ENCODE measurements around the gene CANX. TPM values are rescaled to one million over a fixed set of nuclear protein-coding genes. Genes with fewer than 3 reads are reported as not detected.
A peak's percentile ranks its signal among the peaks of the same experiment; 100 is the strongest.

Gene CANX
- total and polyA plus RNA-seq, 9 of the 15 experiments (the other 6 are each of a cell fraction or from before 2014, with no cell fraction given) = 155 to 893 (median 589) TPM

GRCh38 chr5:179697993-179698934, 503 bp upstream of the CANX start (continued):
- no peak for TF ChIP-seq ELF4 (CRISPR knock-in tag; IDR thresholded peaks at IDR 0.05)
- no peak for TF ChIP-seq EZH2 (IDR thresholded peaks at IDR 0.05; ENCODE audit: borderline replicate concordance, low read depth, low read length)
- TF ChIP-seq PATZ1 (CRISPR knock-in tag; IDR thresholded peaks at IDR 0.05; ENCODE audit: borderline replicate concordance) = no peak
- peak in 1 of 2 experiments; percentile 66; a peak in 1 of 4 replicates for TF ChIP-seq SIN3A (IDR thresholded peaks at IDR 0.05; ENCODE audit: borderline replicate concordance in 2 of 2, control insufficient read depth in 1 of 2, low read depth in 2 of 2, low read length in 2 of 2)
- TF ChIP-seq RNF2 (IDR thresholded peaks at IDR 0.05) = peak; percentile 18; the same call in 1 of the 2 replicates
- no peak for TF ChIP-seq ZKSCAN8 (CRISPR knock-in tag; IDR thresholded peaks at IDR 0.05)
- peak; percentile 87 for TF ChIP-seq SUPT5H (IDR thresholded peaks at IDR 0.05)
- no peak for TF ChIP-seq MCM2 (IDR thresholded peaks at IDR 0.05; ENCODE audit: low read depth)
- TF ChIP-seq ZNF212 (CRISPR knock-in tag; IDR thresholded peaks at IDR 0.05) = no peak
- TF ChIP-seq TFAM (CRISPR knock-in tag; conservative IDR thresholded peaks at IDR 0.05) = no peak
- no peak for TF ChIP-seq POLR3G (IDR thresholded peaks at IDR 0.05; ENCODE audit: extremely low read depth, insufficient read length, insufficient replicate concordance)
- TF ChIP-seq ZBTB17 (CRISPR knock-in tag; IDR thresholded peaks at IDR 0.05) = peak; percentile 56; the same call in 1 of the 2 replicates
- TF ChIP-seq SMAD3 (CRISPR knock-in tag; conservative IDR thresholded peaks at IDR 0.05) = 0 out of 2 replicates have a peak, but pooled peaks have one; percentile 35
- TF ChIP-seq ZNF232 (CRISPR knock-in tag; IDR thresholded peaks at IDR 0.05) = no peak
- no peak for TF ChIP-seq ZNF41 (CRISPR knock-in tag; conservative IDR thresholded peaks at IDR 0.05)
- peak; percentile 33 for TF ChIP-seq ZBTB12 (CRISPR knock-in tag; IDR thresholded peaks at IDR 0.05)
- TF ChIP-seq TEAD2 (tag; IDR thresholded peaks at IDR 0.05) = no peak
- peak in 1 of 2 experiments; percentile 91; a peak in 2 of 4 replicates for TF ChIP-seq HDAC1 (IDR thresholded peaks at IDR 0.05)
- no peak for TF ChIP-seq SREBF2 (CRISPR knock-in tag; IDR thresholded peaks at IDR 0.05)
- no peak for TF ChIP-seq DNMT1 (IDR thresholded peaks at IDR 0.05)
- no peak for TF ChIP-seq ZNF280A (IDR thresholded peaks at IDR 0.05; ENCODE audit: low read depth, partially characterized antibody)
- TF ChIP-seq FOSL1 (tag; conservative IDR thresholded peaks at IDR 0.05) = no peak
- no peak for TF ChIP-seq ZNF184 (CRISPR knock-in tag; IDR thresholded peaks at IDR 0.05)
- peak; percentile 51; the same call in 1 of the 2 replicates for TF ChIP-seq KLF1 (tag; IDR thresholded peaks at IDR 0.05)
- no peak for TF ChIP-seq KLF6 (CRISPR knock-in tag; IDR thresholded peaks at IDR 0.05; ENCODE audit: borderline replicate concordance)
